Measurements from ENCODE around the gene MEGF6. TPM values are rescaled to one million over a fixed set of nuclear protein-coding genes. Genes with fewer than 3 reads are reported as not detected.

The MEGF6 gene
- total and polyA plus RNA-seq, 2 donors (not counting 3 experiments of a cell fraction or from before 2014, with no cell fraction given), result 22.5 to 63.7 TPM

DNA sequence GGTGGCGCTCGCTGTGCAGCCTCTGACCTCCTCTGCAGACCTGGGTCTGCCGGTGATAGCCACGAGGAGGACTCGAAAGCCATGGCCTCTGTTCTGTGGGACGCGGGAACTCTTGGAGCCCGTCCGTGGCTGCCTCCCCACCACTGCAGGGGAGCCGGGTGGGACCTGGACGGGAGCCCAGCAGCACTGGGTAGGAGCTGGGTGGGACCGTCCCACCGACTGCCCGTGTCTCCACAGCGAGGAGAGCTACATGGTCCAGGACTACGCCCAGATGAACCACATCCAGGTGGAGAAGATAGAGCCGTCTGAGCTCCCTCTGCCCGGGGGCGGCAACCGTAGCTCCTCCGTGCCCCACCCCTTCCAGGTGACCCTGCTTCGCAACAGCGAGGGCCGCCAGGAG, 133.1 kb downstream of the MEGF6 start:
- Histone ChIP-seq H3K36me3 (ENCODE audit: control insufficient read depth in 2 of 2, extremely low read depth in 1 of 2, insufficient read depth in 2 of 2, low read length in 2 of 2) (no peaks in the 10 kb centered on the region), H3K9me3 (replicated peaks; ENCODE audit: control insufficient read depth, insufficient read depth, low read length) (no peaks in the 10 kb centered on the region), H3K9me1 (replicated peaks; ENCODE audit: control insufficient read depth, extremely low read depth, insufficient read depth, low read length) (no peaks in the 10 kb centered on the region), H3K4me3 (replicated peaks in 1 of 3; ENCODE audit: insufficient read depth in 1 of 3, low read depth in 1 of 3, low read length in 3 of 3) (no peak overlapping the region), H3K4me1 (ENCODE audit: control insufficient read depth, extremely low read depth, insufficient read depth, low read length) (no peaks in the 10 kb centered on the region), H3K4me2 (ENCODE audit: insufficient read depth, low read length) (no peak overlapping the region), H3K27me3 (ENCODE audit: control insufficient read depth in 2 of 2, insufficient read depth in 2 of 2, low read length in 2 of 2) (no peaks in the 10 kb centered on the region), H2AFZ (ENCODE audit: low read depth, low read length) (no peak overlapping the region), H3K9ac (replicated peaks; ENCODE audit: extremely low read depth, insufficient read depth, low read length) (no peak overlapping the region), H4K20me1 (replicated peaks; ENCODE audit: control insufficient read depth, extremely low read depth, insufficient read depth, low read length) (no peaks in the 10 kb centered on the region), H3K27ac (ENCODE audit: insufficient read depth, low read depth, low read length) (no peak overlapping the region), H3K79me2 (ENCODE audit: control insufficient read depth, insufficient read depth, low read length) (no peaks in the 10 kb centered on the region)
- no TSS peak for BruUV-seq (replicated peaks)
- CTCF ChIA-PET, result interaction anchor here (1.2 kb wide), 1 partner anchor 25 kb away, joined by 10 read pairs; no protein-coding TSS in a partner anchor
- DNase-seq (ENCODE audit: low read depth, low spot score), result no peak
- POLR2A ChIA-PET, result no interaction called here
- TF ChIP-seq POLR2AphosphoS5 (IDR thresholded peaks at IDR 0.05; ENCODE audit: insufficient read depth, low read depth, low read length) (no peak), EZH2 (IDR thresholded peaks at IDR 0.05; ENCODE audit: borderline replicate concordance, low read depth, low read length, severe bottlenecking) (no peak), GATA2 (IDR thresholded peaks at IDR 0.05; ENCODE audit: insufficient read depth, insufficient read length, low read depth, low read length) (no peak), POLR2A (IDR thresholded peaks at IDR 0.05; ENCODE audit: low read depth, low read length) (no peak), FOS (IDR thresholded peaks at IDR 0.05; ENCODE audit: borderline replicate concordance, insufficient read depth, low read length) (no peak), JUN (IDR thresholded peaks at IDR 0.05; ENCODE audit: borderline replicate concordance, insufficient read depth, insufficient read length, low read depth) (no peak), MYC (IDR thresholded peaks at IDR 0.05; ENCODE audit: low read depth, low read length) (no peak)
- TF ChIP-seq, protein P1, sequence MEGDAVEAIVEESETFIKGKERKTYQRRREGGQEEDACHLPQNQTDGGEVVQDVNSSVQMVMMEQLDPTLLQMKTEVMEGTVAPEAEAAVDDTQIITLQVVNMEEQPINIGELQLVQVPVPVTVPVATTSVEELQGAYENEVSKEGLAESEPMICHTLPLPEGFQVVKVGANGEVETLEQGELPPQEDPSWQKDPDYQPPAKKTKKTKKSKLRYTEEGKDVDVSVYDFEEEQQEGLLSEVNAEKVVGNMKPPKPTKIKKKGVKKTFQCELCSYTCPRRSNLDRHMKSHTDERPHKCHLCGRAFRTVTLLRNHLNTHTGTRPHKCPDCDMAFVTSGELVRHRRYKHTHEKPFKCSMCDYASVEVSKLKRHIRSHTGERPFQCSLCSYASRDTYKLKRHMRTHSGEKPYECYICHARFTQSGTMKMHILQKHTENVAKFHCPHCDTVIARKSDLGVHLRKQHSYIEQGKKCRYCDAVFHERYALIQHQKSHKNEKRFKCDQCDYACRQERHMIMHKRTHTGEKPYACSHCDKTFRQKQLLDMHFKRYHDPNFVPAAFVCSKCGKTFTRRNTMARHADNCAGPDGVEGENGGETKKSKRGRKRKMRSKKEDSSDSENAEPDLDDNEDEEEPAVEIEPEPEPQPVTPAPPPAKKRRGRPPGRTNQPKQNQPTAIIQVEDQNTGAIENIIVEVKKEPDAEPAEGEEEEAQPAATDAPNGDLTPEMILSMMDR (IDR thresholded peaks at IDR 0.05; ENCODE audit: extremely low read depth in 1 of 2, insufficient read depth in 1 of 2, low read depth in 1 of 2, low read length in 2 of 2), result no peak
- TF ChIP-seq, protein P2, sequence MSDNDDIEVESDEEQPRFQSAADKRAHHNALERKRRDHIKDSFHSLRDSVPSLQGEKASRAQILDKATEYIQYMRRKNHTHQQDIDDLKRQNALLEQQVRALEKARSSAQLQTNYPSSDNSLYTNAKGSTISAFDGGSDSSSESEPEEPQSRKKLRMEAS (IDR thresholded peaks at IDR 0.05; ENCODE audit: insufficient read depth, insufficient read length), result no peak
- intact Hi-C loops (cut with micrococcal nuclease) (no loop called here), dilution Hi-C loops (cut with MboI; ENCODE audit: extremely low pct_ligation_motif_present, low sequenced_read_pairs) (no loop called here)
- no peak for FAIRE-seq

Data from endothelial cell of umbilical vein (primary cell).